Heart right ventricle (tissue), 16 donors: ENCODE data around the gene CLEC4G. TPM values are rescaled to one million over a fixed set of nuclear protein-coding genes. Genes with fewer than 3 reads are reported as not detected.

Experiments
- ATAC-seq, 8 donors: fragments of 200-7000 bp; cut with Tn5 transposase; one replicate each; pipeline ENCODE4 v1.9.1; 2020; ENCODE audit warnings: mild to moderate bottlenecking in 8 of 8, moderate library complexity in 8 of 8, moderate number of reproducible peaks in 1 of 8
- DNase-seq, 2 donors: peaks; one replicate each; pipeline ENCODE4 v3.0.0-alpha.2; 2020
- H3K27ac ChIP-seq, 10 donors: fragments of 200-600 bp; sonication (generic) in 2 of 10; one replicate each; pipeline versions ENCODE4 v1.5.0 to v1.8.0; 2020 to 2022; ENCODE audit warnings: mild to moderate bottlenecking in 3 of 10
- H3K27me3 ChIP-seq, 7 donors: fragments of 200-600 bp; one replicate each; pipeline ENCODE4 v1.8.0; 2021 to 2022; ENCODE audit warnings: mild to moderate bottlenecking in 2 of 7
- H3K36me3 ChIP-seq, 9 donors: fragments of 200-600 bp; sonication (generic) in 1 of 9; one replicate each; pipeline versions ENCODE4 v1.5.0 to v1.8.0; 2020 to 2022; ENCODE audit warnings: mild to moderate bottlenecking in 2 of 9
- H3K4me1 ChIP-seq, 9 donors: fragments of 200-600 bp; sonication (generic) in 1 of 9; one replicate each; pipeline versions ENCODE4 v1.5.0 to v1.8.0; 2020 to 2022; ENCODE audit warnings: mild to moderate bottlenecking in 4 of 9
- H3K4me3 ChIP-seq, 10 donors: fragments of 200-600 bp; sonication (generic) in 2 of 10; one replicate each; pipeline versions ENCODE4 v1.5.0 to v1.8.0; 2020 to 2022; ENCODE audit warnings: mild to moderate bottlenecking in 7 of 10, moderate library complexity in 2 of 10
- H3K9me3 ChIP-seq, 11 donors: fragments of 200-600 bp in 10 of 11; sonication (generic) in 2 of 11; one replicate each; pipeline versions ENCODE4 v1.5.0 to v1.8.0; 2013 to 2022; ENCODE audit warnings: mild to moderate bottlenecking in 2 of 11, control low read depth in 1 of 11, moderate library complexity in 1 of 11
- WGBS, 2 donors: extraction: QIAGEN DNeasy Blood & Tissue Kit; methylation state at CpG; one replicate each; pipeline ENCODE4 v1.1.7; 2013; ENCODE audit warnings: inconsistent platforms in 1 of 2; 5-methylcytosine and 5-hydroxymethylcytosine counted together
- intact Hi-C, 10 donors: fragments of 100-400 bp; cut with DNase I; formaldehyde crosslinking; loops; one replicate each; pipeline versions ENCODE4 v1.11.1 to v1.14.2; 2022
- long read RNA-seq, 3 donors: library from polyadenylated mRNA; unstranded; transcript quantifications; one replicate each; pipeline ENCODE4 v2.0.0, GENCODE V29; 2020 to 2021
- polyA plus RNA-seq, 2 donors: library from polyadenylated mRNA; stranded (reverse); fragments of 200-250 nt; gene quantifications; one replicate each; pipeline ENCODE4 v1.2.3, GENCODE V29; 2013
- total RNA-seq, 10 donors: library from RNA; stranded (reverse); fragmentation: NEBNext Ultra II Directional in 3 of 10; extraction: Animal tissue kit (Norgen Biotek cat#: 25700) in 3 of 10; gene quantifications; one replicate each; pipeline versions ENCODE4 v1.2.1 to v1.2.4, GENCODE V29; 2021 to 2023
- TF ChIP-seq, protein P1 (sequence below), 9 donors: fragments of 200-600 bp; sonication (generic) in 2 of 9; IDR thresholded peaks; one replicate each; pipeline versions ENCODE4 v1.5.0 to v1.8.0; 2021 to 2022; ENCODE audit warnings: antibody characterized with exemption in 9 of 9, mild to moderate bottlenecking in 5 of 9, moderate library complexity in 1 of 9
- donor health status: Arrhythmogenic right ventricular cardiomyopathy.
- donor health status: ischemic (EF 13 %, LVEDD 7.1; RV severe dilation, severe dysfunction).
- donor health status: healthy with polysubstance abuse.
- donor health status: DM: no; HTN: yes; CAD: no.
- donor health status: DM: no; HTN: no; CAD: no.
- donor health status: ischemic (EF 25% LVEDD 6.9; RV normal size, moderate dysfunction).
- donor health status: ischemic (EF 25% LVEDD 5.7; RV mildly dilated, moderate dysfunction).
- donor health status: healthy.
- donor health status: DM: yes; HTN: yes; CAD: no.
- donor health status: Ischemic cardiomyopathy.
- donor health status: ischemic (EF 35%, LVEDD 5.7; RV mildly dilated, moderate dysfunction).
- donor health status: nonischemic (EF 11% LVEDD 7.7; RV severe dilation, severe dysfunction).
- donor health status: DM: yes; HTN: yes; CAD: no.
- donor health status: PGD.
- donor health status: ischemic (EF 29% LVEDD 5.4; RV normal size, mild dysfunction).
- donor health status: nonischemic (EF 23%, LVEDD 6.1; RV moderate dilation, normal function).

The CLEC4G gene
- total RNA-seq (1 to 10 TPM in 3 of 10 donors, under 1 TPM in 4, not detected in 3; 0.25 to 4.2 (median 0.91) TPM), polyA plus RNA-seq (under 1 TPM; 0.20 to 0.73 TPM)
- long read RNA-seq, donor 1, partial matches to known transcripts = 2 of 2 reads
- long read RNA-seq, donor 1, other reads (novel, unspliced or antisense) = 0 of 2 reads
- long read RNA-seq, donor 2 = 0 reads
- long read RNA-seq, donor 3 = 0 reads

DNA sequence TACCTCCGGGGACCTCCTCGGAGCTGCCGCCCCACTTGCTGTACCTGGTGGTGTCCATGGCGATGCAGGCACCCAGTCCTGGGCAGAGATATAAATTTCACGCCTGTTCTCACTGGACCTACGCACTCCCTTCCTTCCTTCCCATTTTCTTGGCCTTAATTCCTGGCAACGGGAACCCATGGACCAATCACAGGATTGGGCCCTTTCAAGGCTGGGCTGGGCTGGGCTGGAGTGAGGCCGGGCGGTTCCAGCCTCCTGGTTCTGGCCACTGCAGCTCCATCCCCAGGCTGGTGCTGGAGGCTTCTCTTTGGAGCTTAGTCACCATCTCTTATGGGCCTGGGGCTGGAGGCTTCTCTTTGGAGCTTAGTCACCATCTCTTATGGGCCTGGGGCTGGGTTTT, at the start of gene CLEC4G:
Gene CLEC4G (minus strand): TSS at position 66 of the 400 bp plus-strand sequence. CDS start 8 bp downstream, at position 58.
- Histone ChIP-seq H3K27ac (no peak within 1 kb of the TSS), H3K4me3 (peak within 1 kb of the TSS in 1 of 10 donors; percentile 5), H3K27me3 (peaks cover 8 to 74% (median 55%) of the 10 kb centered on the region in 7 donors), H3K9me3 (no peaks in the 10 kb centered on the region), H3K36me3 (no peaks in the 10 kb centered on the region), H3K4me1 (peaks cover 0 to 22% (median 0%) of the 10 kb centered on the region in 9 donors)
- 47% methylated on average over 9 of the region's 9 CpGs for WGBS, 2 donors
- DNase-seq = no peak
- TF ChIP-seq, protein P1, sequence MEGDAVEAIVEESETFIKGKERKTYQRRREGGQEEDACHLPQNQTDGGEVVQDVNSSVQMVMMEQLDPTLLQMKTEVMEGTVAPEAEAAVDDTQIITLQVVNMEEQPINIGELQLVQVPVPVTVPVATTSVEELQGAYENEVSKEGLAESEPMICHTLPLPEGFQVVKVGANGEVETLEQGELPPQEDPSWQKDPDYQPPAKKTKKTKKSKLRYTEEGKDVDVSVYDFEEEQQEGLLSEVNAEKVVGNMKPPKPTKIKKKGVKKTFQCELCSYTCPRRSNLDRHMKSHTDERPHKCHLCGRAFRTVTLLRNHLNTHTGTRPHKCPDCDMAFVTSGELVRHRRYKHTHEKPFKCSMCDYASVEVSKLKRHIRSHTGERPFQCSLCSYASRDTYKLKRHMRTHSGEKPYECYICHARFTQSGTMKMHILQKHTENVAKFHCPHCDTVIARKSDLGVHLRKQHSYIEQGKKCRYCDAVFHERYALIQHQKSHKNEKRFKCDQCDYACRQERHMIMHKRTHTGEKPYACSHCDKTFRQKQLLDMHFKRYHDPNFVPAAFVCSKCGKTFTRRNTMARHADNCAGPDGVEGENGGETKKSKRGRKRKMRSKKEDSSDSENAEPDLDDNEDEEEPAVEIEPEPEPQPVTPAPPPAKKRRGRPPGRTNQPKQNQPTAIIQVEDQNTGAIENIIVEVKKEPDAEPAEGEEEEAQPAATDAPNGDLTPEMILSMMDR (IDR thresholded peaks at IDR 0.05) = no peak
- ATAC-seq = no peak
- intact Hi-C loops = no loop called here

DNA sequence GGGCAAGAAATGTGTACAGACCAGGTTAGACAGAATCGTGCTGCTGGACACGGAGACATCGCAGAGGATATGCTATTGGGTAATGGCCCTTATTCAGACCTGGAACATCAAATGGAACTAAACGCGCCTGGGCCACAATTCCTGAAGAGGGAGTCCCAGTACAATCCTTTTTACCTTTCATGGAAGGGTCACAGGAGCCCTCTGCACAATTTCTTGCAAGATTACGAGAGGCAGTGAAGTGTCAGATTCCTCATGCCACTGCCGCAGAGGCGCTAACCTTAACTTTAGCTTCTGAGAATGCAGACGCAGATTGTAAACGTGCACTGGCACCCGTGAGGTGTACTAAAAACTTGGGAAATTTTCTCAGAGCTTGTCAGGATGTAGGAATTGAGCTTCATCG, 49.2 kb upstream of the CLEC4G start:
- H3K27me3 ChIP-seq = peaks cover 0 to 66% (median 50%) of the 10 kb centered on the region in 7 donors
- peaks cover 0 to 10% (median 0%) of the 10 kb centered on the region in 11 donors for H3K9me3 ChIP-seq
- no peak for ATAC-seq
- H3K4me1 ChIP-seq = peaks cover 0 to 10% (median 0%) of the 10 kb centered on the region in 9 donors
- no peak for DNase-seq
- no peaks in the 10 kb centered on the region for H3K36me3 ChIP-seq
- H3K4me3 ChIP-seq = no peak overlapping the region
- 37 to 41% methylated on average over 12 of the region's 12 CpGs for WGBS, 2 donors
- TF ChIP-seq, protein P1 (IDR thresholded peaks at IDR 0.05) = no peak
- H3K27ac ChIP-seq = no peak overlapping the region
- intact Hi-C loops = loop anchor here in 1 of 10 donors (10.0 kb wide), 1 partner anchor 196 kb away; no protein-coding TSS in a partner anchor

DNA sequence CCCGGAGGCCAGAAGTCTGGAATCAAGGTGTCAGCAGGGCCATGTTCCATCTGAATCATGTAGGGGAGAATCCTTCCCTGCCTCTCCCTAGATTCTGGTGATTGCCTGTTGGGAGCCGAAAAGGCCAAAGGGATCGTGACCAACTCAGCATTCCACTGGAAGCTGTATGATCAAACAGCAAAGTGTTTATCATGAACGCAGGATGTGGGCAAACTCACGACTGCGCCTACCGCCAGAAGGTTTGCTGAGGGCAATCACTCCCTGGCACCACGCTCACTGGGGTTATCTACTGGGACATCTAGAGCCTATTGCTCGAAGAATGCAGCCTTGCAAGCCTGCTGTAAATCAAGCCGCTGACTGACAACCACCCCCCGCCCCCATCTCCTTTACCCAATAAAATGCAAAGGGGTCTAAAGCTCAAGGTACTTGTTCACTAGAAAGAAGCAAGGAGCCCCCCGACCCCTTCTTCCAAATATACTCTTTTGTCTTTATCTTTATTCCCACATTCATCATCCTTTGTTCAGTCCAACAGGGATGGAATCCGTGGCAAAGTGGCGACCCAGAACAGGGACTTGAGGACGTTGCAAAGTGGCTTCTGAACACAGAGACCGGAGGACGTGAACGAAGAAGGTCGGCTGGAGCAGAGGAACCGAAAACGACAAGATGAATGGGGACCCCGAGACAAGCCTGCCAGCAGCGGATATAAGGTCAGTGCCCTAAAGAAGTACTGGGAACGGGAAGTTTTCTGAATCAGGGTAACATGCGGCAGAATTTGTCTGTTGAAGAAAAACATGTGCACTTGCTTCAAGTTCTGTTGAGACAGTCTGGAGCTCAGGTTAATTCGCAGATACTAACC, 47.9 kb upstream of the CLEC4G start:
- intact Hi-C loops = loop anchor here in 1 of 10 donors (10.0 kb wide), 1 partner anchor 195 kb away; no protein-coding TSS in a partner anchor
- no peak overlapping the region for H3K4me3 ChIP-seq
- no peaks in the 10 kb centered on the region for H3K36me3 ChIP-seq
- DNase-seq (no peak), ATAC-seq (no peak)
- H3K4me1 ChIP-seq = peaks cover 0 to 10% (median 0%) of the 10 kb centered on the region in 9 donors
- no peak overlapping the region for H3K27ac ChIP-seq
- 72 to 76% methylated on average over 26 of the region's 26 CpGs for WGBS, 2 donors
- H3K9me3 ChIP-seq = peaks cover 0 to 4% (median 0%) of the 10 kb centered on the region in 11 donors
- TF ChIP-seq, protein P1 (IDR thresholded peaks at IDR 0.05) = no peak
- H3K27me3 ChIP-seq = peaks cover 0 to 60% (median 52%) of the 10 kb centered on the region in 7 donors

- Histone ChIP-seq H3K4me1 (peaks cover 0 to 3% (median 0%) of the 10 kb centered on the region in 9 donors), H3K36me3 (no peaks in the 10 kb centered on the region), H3K27ac (peak overlapping the region in 1 of 10 donors; percentile 1), H3K9me3 (no peaks in the 10 kb centered on the region), H3K4me3 (no peak overlapping the region), H3K27me3 (peaks cover 0 to 54% (median 40%) of the 10 kb centered on the region in 7 donors)
- DNase-seq = peak in 1 of 2 donors; percentile 18
- intact Hi-C loops = no loop called here
- TF ChIP-seq, protein P1 (IDR thresholded peaks at IDR 0.05) = no peak
- ATAC-seq = peak in 4 of 8 donors; percentile 42 to 75 (median 60)
- 67 to 69% methylated on average over 5 of the region's 5 CpGs for WGBS, 2 donors
Observed at GRCh38 chr19:7778081-7778480, 46.2 kb upstream of the CLEC4G start.
